Measurements from ENCODE around the gene SPRED2. TPM values are rescaled to one million over a fixed set of nuclear protein-coding genes. Genes with fewer than 3 reads are reported as not detected.

SPRED2 gene
- total and polyA plus RNA-seq, 2 of the 8 experiments (the other 6 are each of a cell fraction or from before 2014, with no cell fraction given) = 15.3 to 22.5 TPM

GRCh38 chr2:65378290-65378689 lies 54.1 kb downstream of the SPRED2 start:
- no peak overlapping the region for H4K8ac ChIP-seq (ENCODE audit: extremely low read depth, insufficient read depth, low read length)
- peaks cover 6% of the 10 kb centered on the region for H3K79me1 ChIP-seq (ENCODE audit: low read depth, low read length)
- H3K56ac ChIP-seq (replicated peaks; ENCODE audit: insufficient read length, low read depth, low read length) = no peak overlapping the region
- no peak overlapping the region for H2BK20ac ChIP-seq (ENCODE audit: low read length)
- no peak overlapping the region for H3K4me2 ChIP-seq (ENCODE audit: insufficient read depth in 1 of 2, low read depth in 2 of 2, low read length in 2 of 2)
- H3K4me3 ChIP-seq (ENCODE audit: extremely low read depth in 1 of 4, insufficient read depth in 2 of 4, low read depth in 3 of 4, low read length in 4 of 4) = no peak overlapping the region
- H3K9ac ChIP-seq (replicated peaks in 1 of 4; ENCODE audit: extremely low read depth in 1 of 4, low read depth in 3 of 4, low read length in 3 of 4) = no peak overlapping the region
- CTCF ChIA-PET (ENCODE audit: partially characterized antibody) = interaction anchor here (0.6 to 1.2 kb wide), 5 partner anchors 10 to 79 kb away, joined by 3 to 4 read pairs (median 3); no protein-coding TSS in a partner anchor
- POLR2A ChIA-PET (ENCODE audit: partially characterized antibody) = interaction anchor here (0.6 kb wide), 1 partner anchor 11 kb away, joined by 4 read pairs; no protein-coding TSS in a partner anchor
- no peaks in the 10 kb centered on the region; a peak in 2 of 4 replicates for H3K79me2 ChIP-seq (ENCODE audit: control insufficient read depth in 1 of 2, insufficient read depth in 2 of 2, low read length in 2 of 2)
- no peak overlapping the region for H4K5ac ChIP-seq (ENCODE audit: insufficient read length, low read depth, low read length)
- H3K23ac ChIP-seq (ENCODE audit: insufficient read length) = no peak overlapping the region
- 96% methylated on average over 4 of the region's 4 CpGs; no CpG with 5 or more reads in 1 of the 2 experiments for WGBS, 2 experiments (ENCODE audit: extremely low coverage in 1 of 2, insufficient coverage in 1 of 2, insufficient read length in 1 of 2, insufficient replicate concordance in 2 of 2, low coverage in 1 of 2, low lambda C conversion rate in 2 of 2, missing lambda C conversion rate in 1 of 2)
- H3K23me2 ChIP-seq (ENCODE audit: low read depth, low read length) = no peaks in the 10 kb centered on the region
- no peak overlapping the region for H3K4ac ChIP-seq (replicated peaks; ENCODE audit: insufficient read length, low read depth, low read length)
- no peaks in the 10 kb centered on the region for H3K36me3 ChIP-seq (ENCODE audit: control insufficient read depth in 2 of 4, insufficient read depth in 4 of 4, low read length in 3 of 4)
- no peak overlapping the region for H3K14ac ChIP-seq (ENCODE audit: insufficient read length)
- DNase-seq (ENCODE audit: low read depth in 1 of 2, low spot score in 2 of 2) (no peak), FAIRE-seq (no peak)
- no peak overlapping the region for H2AK5ac ChIP-seq (ENCODE audit: low read depth, low read length)
- no peak overlapping the region for H2BK12ac ChIP-seq (ENCODE audit: low read depth, low read length)
- H2BK120ac ChIP-seq (replicated peaks; ENCODE audit: low read depth, low read length) = no peak overlapping the region
- no peak overlapping the region for H3K18ac ChIP-seq (ENCODE audit: extremely low read depth, low read length)
- no peak overlapping the region for H2BK5ac ChIP-seq (ENCODE audit: low read depth, low read length)
- H4K20me1 ChIP-seq (replicated peaks in 1 of 2; ENCODE audit: control insufficient read depth in 1 of 2, insufficient read depth in 2 of 2, low read length in 2 of 2) = peaks cover 3 to 11% of the 10 kb centered on the region in 2 experiments
- H3K27me3 ChIP-seq (replicated peaks in 1 of 4; ENCODE audit: control insufficient read depth in 3 of 4, extremely low read depth in 1 of 4, insufficient read depth in 3 of 4, low read length in 3 of 4) = no peaks in the 10 kb centered on the region
- no peak overlapping the region for H2BK15ac ChIP-seq (ENCODE audit: low read length)
- H3K4me1 ChIP-seq (replicated peaks in 1 of 4; ENCODE audit: control insufficient read depth in 3 of 4, insufficient read depth in 4 of 4, low read length in 3 of 4) = peaks cover 0 to 5% (median 3%) of the 10 kb centered on the region in 4 experiments; a peak in 2 of 7 replicates
- H4K91ac ChIP-seq (replicated peaks; ENCODE audit: insufficient read length, low read length) = no peak overlapping the region
- H2AFZ ChIP-seq (ENCODE audit: low read length) = no peak overlapping the region
- H3K27ac ChIP-seq (ENCODE audit: low read depth, low read length) = no peak overlapping the region
- H3K9me3 ChIP-seq (ENCODE audit: insufficient read depth in 2 of 2, low read depth in 1 of 2, low read length in 1 of 2) = no peaks in the 10 kb centered on the region
- TF ChIP-seq SIRT6 (IDR thresholded peaks at IDR 0.05; ENCODE audit: low read length) (no peak), HDAC2 (IDR thresholded peaks at IDR 0.05; ENCODE audit: borderline replicate concordance in 1 of 2, low read depth in 2 of 2, low read length in 2 of 2) (no peak), BRCA1 (IDR thresholded peaks at IDR 0.05; ENCODE audit: low read depth, low read length) (no peak), MAX (IDR thresholded peaks at IDR 0.05) (no peak), SUZ12 (IDR thresholded peaks at IDR 0.05; ENCODE audit: low read length) (no peak), TCF12 (IDR thresholded peaks at IDR 0.05; ENCODE audit: low read depth, low read length) (no peak), KDM4A (IDR thresholded peaks at IDR 0.05; ENCODE audit: low read depth, low read length, severe bottlenecking) (no peak), JUND (IDR thresholded peaks at IDR 0.05; ENCODE audit: low read length) (no peak), POU5F1 (IDR thresholded peaks at IDR 0.05; ENCODE audit: low read depth, low read length) (no peak), ZNF274 (IDR thresholded peaks at IDR 0.05; ENCODE audit: borderline replicate concordance, extremely low read depth, low read length) (no peak), GABPA (IDR thresholded peaks at IDR 0.05; ENCODE audit: borderline replicate concordance, insufficient read depth, low read length) (no peak), RAD21 (IDR thresholded peaks at IDR 0.05 in 1 of 2, conservative IDR thresholded peaks at IDR 0.05 in 1 of 2; ENCODE audit: low read depth in 2 of 2, low read length in 2 of 2) (no peak), SIX5 (IDR thresholded peaks at IDR 0.05; ENCODE audit: low read depth, low read length) (no peak), EP300 (IDR thresholded peaks at IDR 0.05; ENCODE audit: borderline replicate concordance in 1 of 2, low read depth in 2 of 2, low read length in 2 of 2) (no peak)

All from H1 (cell line).